ENCODE data around the gene LTBP1. TPM values are rescaled to one million over a fixed set of nuclear protein-coding genes. Genes with fewer than 3 reads are reported as not detected.

The LTBP1 gene
- total RNA-seq, 4 donors from 2014 or later, result 5.1 to 12.9 (median 10.7) TPM

DNA sequence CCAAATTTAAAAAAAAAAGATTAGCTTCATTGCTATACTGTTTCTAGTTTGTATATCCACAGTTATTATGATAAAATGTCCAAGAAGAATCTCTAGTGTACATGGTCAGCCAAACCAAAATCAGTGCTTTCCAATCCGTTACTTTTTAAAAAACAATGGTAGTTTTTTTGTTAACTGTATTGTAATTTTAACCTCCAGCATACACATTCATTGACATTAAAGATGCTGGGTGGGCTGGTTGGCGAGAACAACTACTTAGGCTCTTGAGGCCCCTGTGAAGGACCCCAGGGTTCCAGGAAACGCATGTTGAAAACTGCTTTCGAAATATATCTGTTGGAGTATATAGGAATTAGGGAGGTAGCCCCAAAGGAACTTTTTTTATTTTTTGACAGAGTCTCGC lies 422.4 kb downstream of the LTBP1 start:
- Histone ChIP-seq H3K9me3 (no peaks in the 10 kb centered on the region), H3K36me3 (no peaks in the 10 kb centered on the region), H3K27me3 (no peaks in the 10 kb centered on the region), H3K4me3 (replicated peaks in 1 of 3) (no peak overlapping the region), H3K27ac (no peak overlapping the region), H3K4me1 (no peaks in the 10 kb centered on the region)
- TF ChIP-seq, protein P1, sequence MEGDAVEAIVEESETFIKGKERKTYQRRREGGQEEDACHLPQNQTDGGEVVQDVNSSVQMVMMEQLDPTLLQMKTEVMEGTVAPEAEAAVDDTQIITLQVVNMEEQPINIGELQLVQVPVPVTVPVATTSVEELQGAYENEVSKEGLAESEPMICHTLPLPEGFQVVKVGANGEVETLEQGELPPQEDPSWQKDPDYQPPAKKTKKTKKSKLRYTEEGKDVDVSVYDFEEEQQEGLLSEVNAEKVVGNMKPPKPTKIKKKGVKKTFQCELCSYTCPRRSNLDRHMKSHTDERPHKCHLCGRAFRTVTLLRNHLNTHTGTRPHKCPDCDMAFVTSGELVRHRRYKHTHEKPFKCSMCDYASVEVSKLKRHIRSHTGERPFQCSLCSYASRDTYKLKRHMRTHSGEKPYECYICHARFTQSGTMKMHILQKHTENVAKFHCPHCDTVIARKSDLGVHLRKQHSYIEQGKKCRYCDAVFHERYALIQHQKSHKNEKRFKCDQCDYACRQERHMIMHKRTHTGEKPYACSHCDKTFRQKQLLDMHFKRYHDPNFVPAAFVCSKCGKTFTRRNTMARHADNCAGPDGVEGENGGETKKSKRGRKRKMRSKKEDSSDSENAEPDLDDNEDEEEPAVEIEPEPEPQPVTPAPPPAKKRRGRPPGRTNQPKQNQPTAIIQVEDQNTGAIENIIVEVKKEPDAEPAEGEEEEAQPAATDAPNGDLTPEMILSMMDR (IDR thresholded peaks at IDR 0.05), result no peak
- TF ChIP-seq POLR2A (IDR thresholded peaks at IDR 0.05), result no peak
- DNase-seq, result no peak
- intact Hi-C loops (cut with DNase I), result no loop called here
- 89 to 90% methylated on average over 5 of the region's 5 CpGs for WGBS, 2 donors

DNA sequence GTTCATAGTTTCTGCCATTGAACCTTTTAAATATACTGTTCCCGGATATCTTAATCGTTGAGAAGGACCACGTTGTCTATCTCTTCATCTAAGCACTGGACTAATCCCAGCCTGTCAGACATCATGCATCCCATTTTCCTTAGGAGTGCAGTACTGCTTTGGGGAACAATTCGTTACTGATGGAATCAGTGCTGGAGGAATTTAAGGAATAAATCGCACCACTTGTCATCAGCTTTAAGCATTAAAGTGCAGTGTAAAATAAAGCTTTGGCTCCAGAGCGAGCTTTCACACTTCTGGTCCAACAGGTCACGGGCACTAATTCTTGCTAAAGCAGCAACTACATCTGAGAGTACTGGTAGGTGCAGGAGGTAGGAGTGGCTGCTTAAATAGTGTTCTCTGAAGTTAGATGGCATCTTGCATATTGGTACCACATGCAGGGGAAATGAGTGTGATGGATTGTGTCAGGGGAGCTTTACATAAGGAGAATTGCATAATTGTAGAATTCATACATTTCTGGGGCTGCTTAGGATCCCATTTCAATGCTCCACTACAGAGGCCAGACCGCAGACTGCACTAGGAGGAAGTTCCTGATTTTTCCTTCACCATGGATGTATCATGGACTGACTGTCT lies 424.0 kb downstream of the LTBP1 start:
- Histone ChIP-seq H3K27ac (no peak overlapping the region), H3K36me3 (no peaks in the 10 kb centered on the region), H3K27me3 (no peaks in the 10 kb centered on the region), H3K4me3 (replicated peaks in 1 of 3) (no peak overlapping the region), H3K4me1 (no peaks in the 10 kb centered on the region), H3K9me3 (no peaks in the 10 kb centered on the region)
- WGBS, 2 donors, result 82 to 87% methylated on average over 8 of the region's 8 CpGs
- intact Hi-C loops (cut with DNase I), result loop anchor here (10.0 kb wide), 1 partner anchor 596 kb away; no protein-coding TSS in a partner anchor
- TF ChIP-seq, protein P1 (IDR thresholded peaks at IDR 0.05), result no peak
- no peak for TF ChIP-seq POLR2A (IDR thresholded peaks at IDR 0.05)
- no peak for DNase-seq

DNA sequence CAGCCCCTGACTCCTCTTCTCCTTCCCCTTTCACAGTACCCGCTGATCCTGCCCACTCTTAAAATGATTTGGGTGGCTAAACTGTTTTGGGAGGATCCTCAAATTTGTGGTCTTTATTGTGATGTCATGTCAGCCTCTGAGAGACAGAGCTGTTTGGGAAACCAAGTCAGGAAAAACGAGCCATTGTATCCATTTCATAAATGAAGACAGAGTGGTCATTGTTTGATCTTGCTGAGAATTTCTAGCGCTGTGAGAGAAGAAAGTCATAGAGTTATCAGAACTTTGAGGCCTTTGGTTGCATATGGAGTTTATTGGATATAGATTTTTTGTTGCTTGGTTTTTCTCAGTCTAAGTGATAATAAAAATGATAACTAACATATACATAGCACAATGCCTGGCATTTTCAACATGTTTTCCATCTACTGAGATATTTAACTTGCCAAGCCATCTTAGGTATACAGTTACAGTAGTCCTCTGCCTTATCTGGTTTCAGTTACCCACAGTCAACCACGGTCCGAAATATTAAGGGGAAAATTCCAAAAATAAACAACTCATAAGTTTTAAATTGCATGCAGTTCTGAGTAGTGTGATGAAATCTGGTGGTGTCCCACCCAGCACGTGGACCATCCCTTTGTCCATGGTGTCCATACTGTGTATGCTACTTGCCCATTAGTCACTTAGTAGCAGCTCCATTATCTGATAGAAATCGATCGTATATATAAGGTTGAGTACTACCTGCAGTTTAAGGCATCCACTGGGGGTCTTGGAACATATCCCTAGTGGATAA lies 424.7 kb downstream of the LTBP1 start:
- no peak overlapping the region for H3K27ac ChIP-seq
- no peak for TF ChIP-seq POLR2A (IDR thresholded peaks at IDR 0.05)
- TF ChIP-seq, protein P1 (IDR thresholded peaks at IDR 0.05), result no peak
- intact Hi-C loops (cut with DNase I), result loop anchor here (10.0 kb wide), 1 partner anchor 597 kb away; no protein-coding TSS in a partner anchor
- no peaks in the 10 kb centered on the region for H3K9me3 ChIP-seq
- no peaks in the 10 kb centered on the region for H3K36me3 ChIP-seq
- no peak for DNase-seq
- no peaks in the 10 kb centered on the region for H3K4me1 ChIP-seq
- 89 to 91% methylated on average over 8 of the region's 8 CpGs for WGBS, 2 donors
- no peak overlapping the region for H3K4me3 ChIP-seq (replicated peaks in 1 of 3)
- no peaks in the 10 kb centered on the region for H3K27me3 ChIP-seq

DNA sequence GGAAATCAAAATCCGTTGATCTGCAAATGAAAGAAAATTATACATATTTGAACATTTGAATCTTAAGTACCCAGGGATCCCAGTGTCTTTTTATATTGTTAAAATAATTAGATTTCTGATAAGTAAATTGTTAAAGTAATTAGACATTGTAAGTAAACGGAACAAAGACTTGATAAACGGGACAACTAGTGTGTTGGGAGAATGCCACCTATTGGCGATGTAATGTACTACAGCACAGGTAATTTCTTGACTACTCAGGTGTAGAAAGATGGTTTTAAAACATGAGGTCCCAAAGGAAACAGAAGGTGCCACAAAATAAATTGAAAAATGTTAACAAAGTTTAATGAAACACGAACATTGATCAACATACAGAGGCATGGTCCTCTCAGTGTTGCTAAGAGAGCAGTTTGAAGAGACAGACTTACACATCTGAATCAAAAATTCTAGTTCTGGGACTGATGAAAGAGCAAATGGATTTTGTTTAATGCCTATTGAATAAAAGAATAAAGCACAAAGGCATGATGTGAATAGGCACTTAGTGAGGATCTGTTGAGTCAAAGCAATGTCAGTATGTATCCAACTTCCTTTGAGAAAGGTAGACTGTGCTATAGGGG lies 426.3 kb downstream of the LTBP1 start:
- H3K4me1 ChIP-seq, result no peaks in the 10 kb centered on the region
- H3K27ac ChIP-seq, result no peak overlapping the region
- 20 to 21% methylated on average over 5 of the region's 5 CpGs for WGBS, 2 donors
- H3K4me3 ChIP-seq (replicated peaks in 1 of 3), result no peak overlapping the region
- no peaks in the 10 kb centered on the region for H3K9me3 ChIP-seq
- DNase-seq, result peak in 1 of 2 donors; percentile 7
- intact Hi-C loops (cut with DNase I), result loop anchor here (10.0 kb wide), 1 partner anchor 598 kb away; no protein-coding TSS in a partner anchor
- TF ChIP-seq POLR2A (IDR thresholded peaks at IDR 0.05), result no peak
- TF ChIP-seq, protein P1 (IDR thresholded peaks at IDR 0.05), result peak; percentile 44 to 78 (median 72)
- no peaks in the 10 kb centered on the region for H3K36me3 ChIP-seq
- H3K27me3 ChIP-seq, result no peaks in the 10 kb centered on the region
